Measurements from ENCODE around the gene GRB2.
"Not testable (repeated sequence)": the region's sequence is repeated elsewhere in the genome, so short reads cannot be mapped to it uniquely, and the experiment has no call there.

The GRB2 gene

DNA sequence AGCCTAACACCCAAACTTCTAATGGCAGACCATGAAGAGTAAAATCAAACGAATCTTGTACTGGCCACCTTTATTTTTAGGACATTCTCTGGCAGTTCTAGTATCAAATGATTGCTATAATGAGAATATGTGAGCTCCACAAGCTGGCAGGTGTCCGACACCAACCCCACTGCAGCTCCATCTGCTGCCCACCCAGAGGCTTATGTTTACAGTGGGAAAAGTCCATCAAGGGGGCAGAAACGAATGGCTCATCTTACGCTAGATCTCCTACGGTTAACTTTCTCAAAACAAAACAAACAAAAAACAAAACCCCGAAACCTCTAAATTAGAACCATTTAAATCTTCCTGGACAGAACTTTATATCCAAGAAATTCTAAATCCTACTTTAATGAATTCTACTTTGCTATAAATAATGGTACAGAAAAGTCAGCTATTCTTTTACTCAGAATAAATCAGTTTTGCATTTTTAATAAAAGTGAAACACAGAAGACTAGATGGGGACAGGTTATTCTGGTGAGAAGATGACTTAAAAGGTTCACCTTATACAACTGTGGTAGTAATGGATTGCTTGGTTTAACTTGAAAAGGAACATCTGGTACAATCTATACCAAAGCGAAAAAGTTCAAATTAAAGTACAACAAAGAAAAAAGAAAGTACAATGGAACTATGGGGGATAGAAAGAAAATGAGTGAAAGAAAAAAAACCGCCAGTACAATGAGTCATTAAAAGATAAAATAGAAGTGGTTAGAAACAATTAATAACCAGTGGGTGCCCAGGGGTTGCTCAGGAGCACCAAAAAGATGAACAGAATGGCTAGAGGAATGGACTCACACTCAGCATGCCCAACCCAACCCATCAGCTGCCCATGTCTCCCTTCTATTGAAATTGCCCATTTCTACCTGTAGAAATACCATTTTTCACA is 40.2 kb downstream of the GRB2 start:
- no peak for DNase-seq
- intact Hi-C loops (cut with DNase I), result no loop called here

DNA sequence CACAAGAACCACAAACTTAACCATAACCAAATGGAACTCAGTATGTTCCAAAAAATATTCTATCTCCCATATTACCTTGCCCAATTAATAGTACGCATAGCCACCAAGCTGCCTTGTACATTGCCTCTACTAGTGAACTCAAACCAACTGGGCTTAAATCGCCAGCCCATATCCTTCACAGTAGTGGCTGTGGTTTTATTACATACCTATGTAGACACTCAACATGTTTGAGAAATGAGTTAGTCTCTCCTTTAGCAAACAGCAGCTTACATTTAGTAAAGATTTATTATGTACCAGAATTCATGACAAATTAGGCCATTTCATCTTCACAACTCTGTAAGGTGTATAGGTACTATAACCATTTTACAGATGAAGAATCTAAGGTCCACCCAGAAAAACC is 41.4 kb downstream of the GRB2 start:
- DNase-seq, result no peak
- intact Hi-C loops (cut with DNase I), result no loop called here

- DNase-seq, result no peak
- intact Hi-C loops (cut with DNase I), result no loop called here
Measured at GRCh38 chr17:75361996-75362395, 43.5 kb downstream of the GRB2 start.

- intact Hi-C loops (cut with DNase I), result no loop called here
- DNase-seq, result no peak
Measured at GRCh38 chr17:75361344-75361743, 44.1 kb downstream of the GRB2 start.

DNA sequence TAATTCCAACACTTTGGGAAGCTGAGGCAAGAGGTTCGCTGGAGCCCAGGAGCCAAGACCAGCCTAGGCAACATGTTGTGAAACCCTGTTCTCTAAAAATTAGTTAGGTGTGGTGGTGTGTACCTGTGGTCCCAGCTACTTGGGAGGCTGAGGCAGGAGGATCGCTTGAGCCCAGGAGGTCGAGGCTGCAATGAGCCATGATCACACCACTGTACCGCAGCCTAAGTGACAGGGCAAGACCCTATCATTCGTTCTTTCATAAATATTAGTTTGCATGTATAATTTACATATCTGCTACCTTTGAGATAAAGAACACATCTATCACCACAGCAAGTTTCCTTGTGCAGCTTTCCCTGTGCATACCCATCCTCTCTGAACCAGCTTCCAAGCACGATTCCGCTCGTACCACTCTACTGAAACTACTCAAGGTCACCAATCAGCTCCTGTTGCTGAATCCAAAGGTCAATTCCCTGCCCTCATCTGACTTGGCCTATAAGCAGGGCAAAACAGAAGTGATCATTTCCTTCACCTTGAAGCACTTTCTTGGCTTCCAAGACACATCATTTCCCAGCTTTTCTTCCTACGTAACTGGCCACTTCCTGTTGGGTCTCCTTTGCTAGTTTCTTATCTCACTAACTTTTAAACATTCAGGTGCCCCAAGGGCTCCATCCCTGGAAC is 49.1 kb downstream of the GRB2 start:
- peak in 1 of 42 donors; percentile 5 for DNase-seq
- intact Hi-C loops (cut with DNase I), result no loop called here

GRCh38 chr17:75353176-75353575 is 52.3 kb downstream of the GRB2 start:
- no peak for DNase-seq
- intact Hi-C loops (cut with DNase I), result no loop called here

- intact Hi-C loops (cut with DNase I), result no loop called here
- peak; percentile 37 to 91 (median 71) for DNase-seq
Measured at GRCh38 chr17:75352079-75352569, 53.4 kb downstream of the GRB2 start.

DNA sequence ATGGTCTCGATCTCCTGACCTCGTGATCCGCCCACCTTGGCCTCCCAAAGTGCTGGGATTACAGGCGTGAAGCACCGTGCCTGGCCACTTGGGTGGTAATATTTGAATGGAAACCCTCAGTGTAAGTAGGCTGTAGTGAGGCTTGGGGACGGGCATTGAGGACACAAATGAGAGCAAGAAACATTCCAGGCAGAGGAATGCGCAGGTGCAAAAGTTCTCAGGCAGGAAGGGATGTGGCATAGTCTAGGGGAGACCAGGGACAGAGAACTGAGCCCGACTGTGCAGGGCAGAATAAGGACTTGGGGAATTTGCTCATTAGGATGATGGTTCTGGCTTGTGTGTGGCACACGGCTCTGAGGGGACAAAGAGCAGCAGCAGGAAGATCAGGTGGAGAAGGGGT is 54.8 kb downstream of the GRB2 start:
- no peak for DNase-seq
- intact Hi-C loops (cut with DNase I), result no loop called here

- intact Hi-C loops (cut with DNase I), result no loop called here
- no peak for DNase-seq
Measured at GRCh38 chr17:75350029-75350428, 55.4 kb downstream of the GRB2 start.

DNA sequence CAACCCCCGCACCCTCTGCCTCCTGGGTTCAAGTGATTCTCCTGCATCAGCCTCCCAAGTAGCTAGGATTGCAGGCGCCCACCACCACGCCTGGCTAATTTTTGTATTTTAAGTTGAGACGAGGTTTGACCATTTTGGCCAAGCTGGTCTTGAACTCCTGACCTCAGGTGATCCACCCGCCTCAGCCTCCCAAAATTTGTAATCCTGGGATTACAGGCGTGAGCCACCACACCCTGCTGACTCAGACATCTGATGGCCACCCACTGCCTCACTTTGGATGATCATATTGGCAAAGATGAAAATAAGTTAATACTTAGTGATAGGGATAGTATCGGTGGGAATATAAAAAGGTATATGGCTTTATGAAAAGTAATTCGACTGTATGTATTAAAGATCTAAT is 55.9 kb downstream of the GRB2 start:
- DNase-seq, result no peak
- intact Hi-C loops (cut with DNase I), result no loop called here

- intact Hi-C loops (cut with DNase I), result no loop called here
- no peak for DNase-seq
Measured at GRCh38 chr17:75348386-75349012, 57.0 kb downstream of the GRB2 start.

- no peak for DNase-seq
Measured at GRCh38 chr17:75346906-75347305, 58.6 kb downstream of the GRB2 start.

DNA sequence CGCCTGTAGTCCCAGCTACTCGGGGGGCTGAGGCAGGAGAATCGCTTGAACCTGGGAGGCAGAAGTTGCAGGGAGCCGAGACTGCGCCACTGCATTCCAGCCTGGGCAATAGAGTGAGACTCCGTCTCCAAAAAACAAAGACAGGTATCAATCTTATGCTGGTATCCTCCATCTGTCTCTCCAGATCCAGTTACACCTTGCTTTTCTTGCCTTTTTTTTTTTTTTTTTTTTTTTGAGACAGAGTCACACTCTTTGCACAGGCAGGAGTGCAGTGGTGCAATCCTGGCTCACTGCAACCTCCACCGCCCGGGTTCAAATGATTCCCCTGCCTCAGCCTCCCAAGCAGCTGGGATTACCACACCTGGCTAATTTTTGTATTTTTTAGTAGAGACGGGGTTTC is 59.1 kb downstream of the GRB2 start:
- DNase-seq; intact Hi-C loops (cut with DNase I): not testable (repeated sequence)

More at GRCh38 chr17:75346906-75347305, 58.6 kb downstream of the GRB2 start:
- intact Hi-C loops (cut with DNase I), result no loop called here

- intact Hi-C loops (cut with DNase I), result no loop called here
- DNase-seq, result peak in 23 of 42 donors; percentile 15 to 74 (median 42)
Measured at GRCh38 chr17:75345514-75346167, 59.8 kb downstream of the GRB2 start.

DNA sequence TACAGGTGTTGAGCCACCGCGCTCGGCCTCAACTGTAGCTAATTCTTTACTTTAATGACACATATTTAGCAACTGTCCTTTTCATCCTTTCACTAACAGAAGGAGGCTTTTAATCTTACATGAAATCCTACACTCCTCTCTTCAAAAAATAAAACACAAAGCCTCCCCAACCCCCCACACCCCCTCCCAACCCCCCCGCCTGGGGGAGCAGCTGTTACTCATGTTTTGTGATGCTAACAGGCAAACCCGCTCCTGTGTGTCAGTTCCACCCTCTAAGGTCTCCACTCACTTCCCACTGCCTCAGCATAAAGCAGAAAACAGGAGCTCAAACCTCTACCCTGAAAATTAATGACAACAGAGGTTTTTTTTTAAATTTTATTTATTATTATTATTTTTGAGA is 60.8 kb downstream of the GRB2 start:
- intact Hi-C loops (cut with DNase I), result no loop called here
- DNase-seq, result peak in 2 of 42 donors; percentile 25 to 46

GRCh38 chr17:75342996-75343395 is 62.5 kb downstream of the GRB2 start:
- DNase-seq, result peak in 8 of 42 donors; percentile 20 to 62 (median 38)
- intact Hi-C loops (cut with DNase I), result no loop called here

GRCh38 chr17:75341784-75342486 is 63.5 kb downstream of the GRB2 start:
- intact Hi-C loops (cut with DNase I), result no loop called here
- no peak for DNase-seq

DNA sequence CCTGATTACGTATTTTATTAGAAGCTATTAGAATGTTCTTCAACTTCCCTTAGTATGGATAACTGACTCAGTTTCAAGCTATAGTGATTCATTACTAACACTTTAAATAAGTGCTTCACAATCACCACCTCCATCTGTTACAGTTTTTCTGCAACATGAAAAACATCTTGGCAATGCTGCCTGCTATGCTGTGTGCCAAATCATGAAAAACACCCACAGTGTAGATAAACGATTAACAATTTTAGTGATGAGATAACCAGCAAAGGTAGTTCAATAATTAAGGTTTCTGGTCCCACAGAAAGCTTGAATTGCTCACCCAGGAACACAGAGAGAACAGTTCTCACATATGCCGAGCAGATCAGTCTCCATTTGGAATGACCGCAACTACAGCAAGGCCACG is 64.8 kb downstream of the GRB2 start:
- intact Hi-C loops (cut with DNase I), result no loop called here

DNA sequence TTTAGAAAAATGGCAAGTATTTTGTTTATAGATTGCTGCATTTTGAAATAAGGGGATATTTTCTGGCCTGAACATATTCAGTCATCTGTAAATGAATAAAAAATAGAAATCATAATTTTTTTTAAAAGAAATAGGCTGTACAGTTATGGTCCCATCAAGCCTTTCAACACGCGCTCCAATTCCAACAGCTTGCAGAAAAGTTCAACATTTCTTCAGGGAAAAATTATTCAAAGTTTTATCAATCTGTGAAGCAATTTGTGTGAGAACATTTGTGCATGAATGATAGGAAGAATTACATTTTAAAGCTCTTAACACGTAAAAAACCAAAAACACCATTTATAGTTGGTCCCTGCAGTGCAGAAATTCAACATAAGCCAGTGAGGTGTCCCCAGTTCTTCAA is 65.5 kb downstream of the GRB2 start:
- intact Hi-C loops (cut with DNase I), result no loop called here
- no peak for DNase-seq

More for the DNA sequence above, 64.8 kb downstream of the GRB2 start:
- DNase-seq, result no peak

Measured in head of caudate nucleus (tissue), 42 donors.